ENCODE results near the gene TXNDC2.

GRCh38 chr18:9865764-9866490, 19.8 kb upstream of the TXNDC2 start:
- TF ChIP-seq FOS (IDR thresholded peaks at IDR 0.05; ENCODE audit: extremely low read depth, insufficient read length) (no peak), CTCF (IDR thresholded peaks at IDR 0.05 in 2 of 3, conservative IDR thresholded peaks at IDR 0.05 in 1 of 3; ENCODE audit: insufficient read depth in 2 of 3, low read depth in 1 of 3, low read length in 3 of 3) (no peak), SMC3 (conservative IDR thresholded peaks at IDR 0.05; ENCODE audit: insufficient read depth, low read depth, low read length) (no peak)

Measured in K562 (cell line).